ENCODE measurements around the gene DOLK. TPM values are rescaled to one million over a fixed set of nuclear protein-coding genes. Genes with fewer than 3 reads are reported as not detected.

DOLK gene
- total RNA-seq, 1 experiment from 2014 or later: 20.1 TPM

- DNase-seq: no peak
- H3K23ac ChIP-seq (ENCODE audit: insufficient read length, low read depth, low read length): no peak overlapping the region
- peaks cover 3% of the 10 kb centered on the region; the same call in 1 of the 2 replicates for H3K4me1 ChIP-seq (ENCODE audit: insufficient read depth, low read length)
- H3K27me3 ChIP-seq (ENCODE audit: insufficient read depth, low read length): no peaks in the 10 kb centered on the region
- no peak overlapping the region for H2BK15ac ChIP-seq (ENCODE audit: low read depth, low read length)
- H3K9me3 ChIP-seq (ENCODE audit: control insufficient read depth, low read depth, low read length): no peaks in the 10 kb centered on the region
- no peak overlapping the region for H4K91ac ChIP-seq (ENCODE audit: insufficient read length, low read depth, low read length)
- H2BK20ac ChIP-seq (ENCODE audit: low read depth, low read length, poor library complexity, severe bottlenecking): no peak overlapping the region
- H3K18ac ChIP-seq (ENCODE audit: insufficient read length, low read depth, low read length): no peak overlapping the region
- no peak overlapping the region for H3K56ac ChIP-seq (ENCODE audit: insufficient read length, low read depth, low read length)
- no peak overlapping the region for H2BK5ac ChIP-seq (ENCODE audit: insufficient read length, low read length)
- WGBS (ENCODE audit: extremely low coverage, insufficient read length, low lambda C conversion rate): no CpG with 5 or more reads among the region's 2 CpGs
- no peak overlapping the region for H4K5ac ChIP-seq (ENCODE audit: insufficient read length, low read depth, low read length)
- peaks cover 7% of the 10 kb centered on the region; the same call in 1 of the 2 replicates for H3K79me2 ChIP-seq (ENCODE audit: insufficient read depth, low read length)
- H3K27ac ChIP-seq (ENCODE audit: insufficient read length, low read depth, low read length): no peak overlapping the region
- H3K9me3 Mint-ChIP-seq: no peaks in the 10 kb centered on the region
- no peak overlapping the region for H3K14ac ChIP-seq (ENCODE audit: insufficient read depth, low read length)
- H3K36me3 Mint-ChIP-seq (ENCODE audit: insufficient read depth in 1 of 3, low read depth in 3 of 3): peaks cover 30 to 45% (median 34%) of the 10 kb centered on the region in 3 experiments
- no peak overlapping the region for H3K4ac ChIP-seq (ENCODE audit: low read depth, low read length)
- no peak overlapping the region for H4K8ac ChIP-seq (replicated peaks; ENCODE audit: insufficient read length, low read depth, low read length)
- no peak overlapping the region for H3T11ph ChIP-seq (ENCODE audit: low read length)
- no peak overlapping the region for H2BK120ac ChIP-seq (ENCODE audit: low read depth, low read length, poor library complexity, severe bottlenecking)
- peak overlapping the region in 2 of 3 experiments; percentile 19 to 89; a peak in 3 of 7 replicates for H3K27ac Mint-ChIP-seq
- TF ChIP-seq, protein P1, sequence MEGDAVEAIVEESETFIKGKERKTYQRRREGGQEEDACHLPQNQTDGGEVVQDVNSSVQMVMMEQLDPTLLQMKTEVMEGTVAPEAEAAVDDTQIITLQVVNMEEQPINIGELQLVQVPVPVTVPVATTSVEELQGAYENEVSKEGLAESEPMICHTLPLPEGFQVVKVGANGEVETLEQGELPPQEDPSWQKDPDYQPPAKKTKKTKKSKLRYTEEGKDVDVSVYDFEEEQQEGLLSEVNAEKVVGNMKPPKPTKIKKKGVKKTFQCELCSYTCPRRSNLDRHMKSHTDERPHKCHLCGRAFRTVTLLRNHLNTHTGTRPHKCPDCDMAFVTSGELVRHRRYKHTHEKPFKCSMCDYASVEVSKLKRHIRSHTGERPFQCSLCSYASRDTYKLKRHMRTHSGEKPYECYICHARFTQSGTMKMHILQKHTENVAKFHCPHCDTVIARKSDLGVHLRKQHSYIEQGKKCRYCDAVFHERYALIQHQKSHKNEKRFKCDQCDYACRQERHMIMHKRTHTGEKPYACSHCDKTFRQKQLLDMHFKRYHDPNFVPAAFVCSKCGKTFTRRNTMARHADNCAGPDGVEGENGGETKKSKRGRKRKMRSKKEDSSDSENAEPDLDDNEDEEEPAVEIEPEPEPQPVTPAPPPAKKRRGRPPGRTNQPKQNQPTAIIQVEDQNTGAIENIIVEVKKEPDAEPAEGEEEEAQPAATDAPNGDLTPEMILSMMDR (conservative IDR thresholded peaks at IDR 0.05): no peak
- H3K9ac ChIP-seq (ENCODE audit: extremely low read depth, insufficient read length, low read length): no peak overlapping the region
- H3K23me2 ChIP-seq (ENCODE audit: insufficient read length, low read depth, low read length, poor library complexity, severe bottlenecking): no peaks in the 10 kb centered on the region
- H4K20me1 ChIP-seq (ENCODE audit: control insufficient read depth, insufficient read depth, insufficient read length): no peaks in the 10 kb centered on the region
- H3K79me1 ChIP-seq (ENCODE audit: insufficient read depth, low read depth, low read length, poor library complexity, severe bottlenecking): peaks cover 4% of the 10 kb centered on the region
- no peak overlapping the region for H2AFZ ChIP-seq (ENCODE audit: low read length)
- no peak overlapping the region for H2AK5ac ChIP-seq (ENCODE audit: insufficient read length, low read length)
- peaks cover 2% of the 10 kb centered on the region; the same call in 1 of the 2 replicates for H3K27me3 Mint-ChIP-seq (ENCODE audit: low read depth)
- peaks cover 11% of the 10 kb centered on the region in 2 experiments for H3K4me1 Mint-ChIP-seq
- H3K4me2 ChIP-seq (ENCODE audit: insufficient read depth, insufficient read length, low read length): no peak overlapping the region
- H3K4me3 Mint-ChIP-seq: no peak overlapping the region
- H2BK12ac ChIP-seq (ENCODE audit: insufficient read length, low read depth, low read length): no peak overlapping the region
Observed at GRCh38 chr9:128906741-128907140, 40.7 kb downstream of the DOLK start.
